H1 (cell line): Measurements from ENCODE around the gene PHOSPHO1. TPM values are rescaled to one million over a fixed set of nuclear protein-coding genes. Genes with fewer than 3 reads are reported as not detected.

Experiments
- CTCF ChIA-PET: fragments of 300-600 bp; sonication (Branson Sonifier 250); formaldehyde crosslinking; loops from one replicate; lab custom pipeline; 2021; ENCODE audit not compliant: partially characterized antibody; lab: Charles Lee
- POLR2A ChIA-PET: fragments of 300-600 bp; sonication (Branson Sonifier 250); formaldehyde crosslinking; loops from one replicate; lab custom pipeline; 2021; ENCODE audit warnings: inconsistent platforms; ENCODE audit not compliant: partially characterized antibody; lab: Charles Lee
- DNase-seq, 2 experiments: peaks; one replicate each; pipeline versions ENCODE4 v3.0.0 to v3.0.0-alpha.2; 2010 to 2022; ENCODE audit warnings: low spot score in 2 of 2, low read depth in 1 of 2, mixed read lengths in 1 of 2
- FAIRE-seq: peaks from 2 replicates; lab custom pipeline; 2011; peaks lifted over from hg19 to GRCh38; lab: Jason Lieb, UNC
- H2AFZ ChIP-seq: 2 replicates; pipeline ENCODE4 v1.8.1; 2012; ENCODE audit warnings: low read length, inconsistent platforms
- H2AK5ac ChIP-seq: 2 replicates; pipeline ENCODE4 v1.6.1; 2013; ENCODE audit warnings: low read depth, low read length
- H2BK120ac ChIP-seq: replicated peaks from 2 replicates; pipeline ENCODE3; 2013; ENCODE audit warnings: low read depth, low read length, inconsistent platforms
- H2BK12ac ChIP-seq: 2 replicates; pipeline ENCODE4 v1.6.1; 2013; ENCODE audit warnings: low read depth, low read length
- H2BK15ac ChIP-seq: 2 replicates; pipeline ENCODE4 v1.6.1; 2013; ENCODE audit warnings: low read length
- H2BK20ac ChIP-seq: 2 replicates; pipeline ENCODE4 v1.6.1; 2013; ENCODE audit warnings: low read length
- H2BK5ac ChIP-seq: 2 replicates; pipeline ENCODE4 v1.6.1; 2013; ENCODE audit warnings: low read depth, low read length
- H3K14ac ChIP-seq: 2 replicates; pipeline ENCODE4 v1.6.1; 2013; ENCODE audit warnings: inconsistent platforms; ENCODE audit not compliant: insufficient read length
- H3K18ac ChIP-seq: 2 replicates; pipeline ENCODE4 v1.6.1; 2013; ENCODE audit warnings: low read length; ENCODE audit errors: extremely low read depth
- H3K23ac ChIP-seq: 2 replicates; pipeline ENCODE4 v1.6.1; 2013; ENCODE audit warnings: inconsistent platforms; ENCODE audit not compliant: insufficient read length
- H3K23me2 ChIP-seq: 2 replicates; pipeline ENCODE4 v1.6.1; 2013; ENCODE audit warnings: low read depth, low read length
- H3K27ac ChIP-seq: 2 replicates; pipeline ENCODE4 v1.6.1; 2011; ENCODE audit warnings: low read depth, low read length, inconsistent platforms
- H3K27me3 ChIP-seq, 4 experiments: replicated peaks in 1 of 4; 1 replicate in 1 of 4; 2 replicates in 3 of 4; pipeline versions ENCODE4 v1.6.1 to v1.8.1; 2011 to 2013; ENCODE audit warnings: low read length in 3 of 4, mild to moderate bottlenecking in 3 of 4, inconsistent platforms in 2 of 4, mixed read lengths in 2 of 4, moderate library complexity in 1 of 4; ENCODE audit not compliant: control insufficient read depth in 3 of 4, insufficient read depth in 3 of 4; ENCODE audit errors: extremely low read depth in 1 of 4
- H3K36me3 ChIP-seq, 4 experiments: 2 replicates each; pipeline versions ENCODE4 v1.6.1 to v1.8.1; 2011 to 2013; ENCODE audit warnings: mild to moderate bottlenecking in 4 of 4, low read length in 3 of 4, moderate library complexity in 2 of 4, control low read depth in 1 of 4, inconsistent platforms in 1 of 4; ENCODE audit not compliant: insufficient read depth in 4 of 4, control insufficient read depth in 2 of 4
- H3K4ac ChIP-seq: replicated peaks from 2 replicates; pipeline ENCODE3; 2013; ENCODE audit warnings: low read length, low read depth, mixed read lengths, inconsistent platforms; ENCODE audit not compliant: insufficient read length
- H3K4me1 ChIP-seq, 4 experiments: replicated peaks in 1 of 4; 1 replicate in 1 of 4; 2 replicates in 3 of 4; pipeline versions ENCODE4 v1.6.1 to v1.8.1; 2011 to 2013; ENCODE audit warnings: low read length in 3 of 4, inconsistent platforms in 2 of 4, mixed read lengths in 1 of 4; ENCODE audit not compliant: insufficient read depth in 4 of 4, control insufficient read depth in 3 of 4
- H3K4me2 ChIP-seq, 2 experiments: 2 replicates each; pipeline versions ENCODE4 v1.6.1 to v1.8.1; 2011 to 2013; ENCODE audit warnings: low read depth in 2 of 2, low read length in 2 of 2, control low read depth in 1 of 2, inconsistent platforms in 1 of 2, mild to moderate bottlenecking in 1 of 2; ENCODE audit not compliant: insufficient read depth in 1 of 2
- H3K4me3 ChIP-seq, 4 experiments: fragments of 200-600, 300-600 bp in 1 of 4; sonication (generic), shearing (Covaris generic), sonication (Bioruptor Twin) in 1 of 4; 2 replicates each; pipeline versions ENCODE4 v1.5.1 to v1.8.1; 2011 to 2016; ENCODE audit warnings: low read length in 4 of 4, low read depth in 3 of 4, control low read depth in 2 of 4, inconsistent platforms in 2 of 4, mild to moderate bottlenecking in 2 of 4, mixed read lengths in 1 of 4, moderate library complexity in 1 of 4; ENCODE audit not compliant: insufficient read depth in 2 of 4; ENCODE audit errors: extremely low read depth in 1 of 4
- H3K56ac ChIP-seq: replicated peaks from 2 replicates; pipeline ENCODE3; 2013; ENCODE audit warnings: low read depth, mild to moderate bottlenecking, mixed read lengths, low read length, inconsistent platforms; ENCODE audit not compliant: insufficient read length
- H3K79me1 ChIP-seq: 2 replicates; pipeline ENCODE4 v1.6.1; 2013; ENCODE audit warnings: low read depth, low read length, control low read depth
- H3K79me2 ChIP-seq, 2 experiments: 2 replicates each; pipeline versions ENCODE4 v1.6.1 to v1.8.1; 2012 to 2013; ENCODE audit warnings: low read length in 2 of 2, mild to moderate bottlenecking in 2 of 2, inconsistent platforms in 1 of 2; ENCODE audit not compliant: insufficient read depth in 2 of 2, control insufficient read depth in 1 of 2
- H3K9ac ChIP-seq, 4 experiments: replicated peaks in 1 of 4; 1 replicate in 1 of 4; 2 replicates in 3 of 4; pipeline versions ENCODE4 v1.6.1 to v1.8.1; 2011 to 2013; ENCODE audit warnings: low read depth in 3 of 4, low read length in 3 of 4, control low read depth in 2 of 4, mild to moderate bottlenecking in 2 of 4, moderate library complexity in 2 of 4, inconsistent platforms in 1 of 4; ENCODE audit errors: extremely low read depth in 1 of 4
- H3K9me3 ChIP-seq, 2 experiments: 2 replicates each; pipeline versions ENCODE4 v1.6.1 to v1.8.1; 2012 to 2013; ENCODE audit warnings: mild to moderate bottlenecking in 2 of 2, moderate library complexity in 2 of 2, control low read depth in 1 of 2, inconsistent platforms in 1 of 2, low read depth in 1 of 2, low read length in 1 of 2, mixed read lengths in 1 of 2; ENCODE audit not compliant: insufficient read depth in 2 of 2
- H4K20me1 ChIP-seq, 2 experiments: replicated peaks in 1 of 2; 2 replicates each; pipeline versions ENCODE3 to v1.8.1; 2011 to 2013; ENCODE audit warnings: inconsistent platforms in 2 of 2, low read length in 2 of 2, mild to moderate bottlenecking in 1 of 2; ENCODE audit not compliant: insufficient read depth in 2 of 2, control insufficient read depth in 1 of 2
- H4K5ac ChIP-seq: 2 replicates; pipeline ENCODE4 v1.6.1; 2013; ENCODE audit warnings: low read length, low read depth, mixed read lengths, inconsistent platforms; ENCODE audit not compliant: insufficient read length
- H4K8ac ChIP-seq: 2 replicates; pipeline ENCODE4 v1.8.0; 2013; ENCODE audit warnings: mild to moderate bottlenecking, moderate library complexity, low read length, inconsistent platforms; ENCODE audit not compliant: insufficient read depth; ENCODE audit errors: extremely low read depth
- H4K91ac ChIP-seq: replicated peaks from 2 replicates; pipeline ENCODE3; 2013; ENCODE audit warnings: low read length, mixed read lengths, inconsistent platforms; ENCODE audit not compliant: insufficient read length
- EGR1 ChIP-seq: IDR thresholded peaks from 2 replicates; pipeline ENCODE4 v1.6.1; 2011; ENCODE audit warnings: low read depth, low read length, borderline replicate concordance
- EZH2 ChIP-seq: fragments of 200-600 bp; sonication (generic); IDR thresholded peaks from 2 replicates; pipeline ENCODE4 v1.7.1; 2012; ENCODE audit warnings: low read depth, mild to moderate bottlenecking, moderate library complexity, low read length, inconsistent platforms; ENCODE audit not compliant: severe bottlenecking
- HDAC6 ChIP-seq: IDR thresholded peaks from one replicate; pipeline ENCODE4 v1.7.1; 2012; ENCODE audit warnings: low read depth, mild to moderate bottlenecking, inconsistent platforms, low read length, moderate library complexity
- KDM5A ChIP-seq: fragments of 200-600 bp; IDR thresholded peaks from 2 replicates; pipeline ENCODE4 v1.7.1; 2012; ENCODE audit warnings: mild to moderate bottlenecking, low read length, inconsistent platforms, mixed read lengths
- RAD21 ChIP-seq, 2 experiments: IDR thresholded peaks in 1 of 2; conservative IDR thresholded peaks in 1 of 2; 2 replicates each; pipeline ENCODE4 v1.6.1; 2011; ENCODE audit warnings: low read depth in 2 of 2, low read length in 2 of 2, improper control_type of control experiment in 1 of 2, inconsistent platforms in 1 of 2, mild to moderate bottlenecking in 1 of 2, moderate library complexity in 1 of 2
- RBBP5 ChIP-seq: IDR thresholded peaks from 2 replicates; pipeline ENCODE4 v1.7.1; 2012; ENCODE audit warnings: low read depth, mild to moderate bottlenecking, inconsistent platforms, low read length, moderate library complexity, borderline replicate concordance
- RXRA ChIP-seq: IDR thresholded peaks from 2 replicates; pipeline ENCODE4 v1.6.1; 2011; ENCODE audit warnings: low read depth, mild to moderate bottlenecking, low read length, moderate library complexity; ENCODE audit not compliant: insufficient read depth
- SP4 ChIP-seq: IDR thresholded peaks from 2 replicates; pipeline ENCODE4 v1.6.1; 2012; ENCODE audit warnings: low read length, inconsistent platforms
- SUZ12 ChIP-seq: fragments of 200-600 bp; sonication (generic); IDR thresholded peaks from 2 replicates; pipeline ENCODE4 v1.6.1; 2012; ENCODE audit warnings: mild to moderate bottlenecking, inconsistent platforms, low read length, moderate library complexity, mixed read lengths
- TAF7 ChIP-seq: optimal IDR thresholded peaks from 2 replicates; pipeline ENCODE3; 2011; ENCODE audit warnings: low read depth, mild to moderate bottlenecking, inconsistent platforms, low read length, moderate library complexity, borderline replicate concordance
- WGBS, 2 experiments: shearing (Covaris generic) in 1 of 2; methylation state at CpG; one replicate each; pipeline versions ENCODE4 v1.1.6 to v1.1.7; 2013 to 2015; ENCODE audit warnings: low lambda C conversion rate in 2 of 2, mixed read lengths in 2 of 2, inconsistent platforms in 1 of 2, low coverage in 1 of 2, missing lambda C conversion rate in 1 of 2; ENCODE audit not compliant: insufficient replicate concordance in 2 of 2, insufficient coverage in 1 of 2, insufficient read length in 1 of 2; ENCODE audit errors: extremely low coverage in 1 of 2, missing lambda C conversion rate in 1 of 2; 5-methylcytosine and 5-hydroxymethylcytosine counted together
- polyA plus RNA-seq, 7 experiments: library from polyadenylated mRNA; depleted of rRNA in 3 of 7; stranded (reverse) in 5 of 7; unstranded in 2 of 7; fragments of >200 nt in 5 of 7; fragments of 200-250 nt in 2 of 7; gene quantifications; 1 replicate in 5 of 7; 2 replicates in 1 of 7; 4 replicates in 1 of 7; pipeline versions ENCODE4 v1.2.1 to v1.2.3, GENCODE V29; 2011 to 2013; ENCODE audit warnings: missing spikeins in 2 of 7, mixed read lengths in 2 of 7
- total RNA-seq: library from RNA; stranded (reverse); fragmentation: NEBNext Ultra II Directional; extraction: Animal tissue kit (Norgen Biotek cat#: 25700); gene quantifications from 2 replicates; pipeline ENCODE4 v1.2.1, GENCODE V29; 2021
- TF ChIP-seq, protein P1 (sequence below): IDR thresholded peaks from 2 replicates; pipeline ENCODE4 v1.6.1; 2012; ENCODE audit warnings: inconsistent platforms

Gene PHOSPHO1
- total and polyA plus RNA-seq, 2 of the 8 experiments (the other 6 are each of a cell fraction or from before 2014, with no cell fraction given) = 0.34 to 0.45 TPM

DNA sequence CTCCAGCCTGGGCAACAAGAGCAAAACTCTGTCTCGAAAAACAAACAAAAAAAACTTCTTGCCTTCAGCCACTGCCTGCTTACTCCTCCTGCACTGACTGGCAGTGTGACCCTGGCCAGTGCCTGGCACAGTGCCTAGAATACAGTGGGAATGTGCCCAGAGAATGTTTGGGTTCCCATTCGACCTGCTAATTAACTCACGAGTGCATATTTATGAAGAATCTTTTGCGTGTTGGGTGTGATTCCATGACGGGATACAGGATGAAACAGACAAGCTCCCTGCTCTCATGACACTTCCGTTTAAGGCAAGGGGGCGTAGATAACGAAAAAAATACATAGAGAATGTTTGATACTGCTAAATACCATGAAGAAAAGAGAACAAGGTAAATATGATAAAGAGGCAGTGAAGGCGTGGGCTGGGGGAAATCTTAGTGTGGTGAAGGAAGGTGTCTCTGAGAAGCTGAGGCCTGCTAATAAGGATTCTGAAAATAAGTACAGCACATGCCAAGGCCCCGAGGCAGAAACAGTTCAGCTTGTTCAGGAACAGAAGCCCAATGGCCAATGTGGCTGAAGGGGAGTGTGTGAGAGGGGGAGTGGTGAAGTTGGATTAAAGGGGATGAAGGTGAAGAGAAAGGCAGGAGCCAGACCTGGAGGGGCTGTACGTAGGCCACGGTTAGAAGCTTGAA, 15.8 kb downstream of the PHOSPHO1 start:
- Histone ChIP-seq H3K36me3 (no peaks in the 10 kb centered on the region), H3K27ac (no peak overlapping the region), H2AFZ (no peak overlapping the region), H3K4me1 (peaks cover 2 to 19% (median 16%) of the 10 kb centered on the region in 4 experiments), H3K14ac (no peak overlapping the region), H3K79me1 (no peaks in the 10 kb centered on the region), H2AK5ac (no peak overlapping the region), H4K5ac (no peak overlapping the region), H2BK15ac (no peak overlapping the region), H3K23me2 (no peaks in the 10 kb centered on the region), H3K23ac (no peak overlapping the region), H3K9me3 (no peaks in the 10 kb centered on the region), H3K4ac (no peak overlapping the region), H3K9ac (no peak overlapping the region), H4K20me1 (no peaks in the 10 kb centered on the region), H3K18ac (no peak overlapping the region), H3K4me2 (no peak overlapping the region), H3K79me2 (no peaks in the 10 kb centered on the region), H3K27me3 (no peaks in the 10 kb centered on the region), H4K8ac (no peak overlapping the region), H2BK20ac (no peak overlapping the region), H2BK12ac (no peak overlapping the region), H4K91ac (no peak overlapping the region), H2BK5ac (no peak overlapping the region), H2BK120ac (no peak overlapping the region), H3K4me3 (no peak overlapping the region), H3K56ac (no peak overlapping the region)
- CTCF ChIA-PET = interaction anchor here (0.7 to 6.0 kb wide), 5 partner anchors 11 to 79 kb away, joined by 3 to 42 read pairs (median 4); no protein-coding TSS in a partner anchor
- POLR2A ChIA-PET = interaction anchor here (0.6 to 1.3 kb wide), 3 partner anchors 23 to 162 kb away, joined by 3 to 4 read pairs (median 3); no protein-coding TSS in a partner anchor
- no peak for FAIRE-seq
- no peak for DNase-seq
- 82% methylated on average over 12 of the region's 12 CpGs; no CpG with 5 or more reads in 1 of the 2 experiments for WGBS, 2 experiments
- no peak for TF ChIP-seq SUZ12
- TF ChIP-seq RAD21 (IDR thresholded peaks at IDR 0.05 in 1 of 2, conservative IDR thresholded peaks at IDR 0.05 in 1 of 2; ENCODE audit: low read depth in 2 of 2, low read length in 2 of 2) = no peak
- TF ChIP-seq, protein P1, sequence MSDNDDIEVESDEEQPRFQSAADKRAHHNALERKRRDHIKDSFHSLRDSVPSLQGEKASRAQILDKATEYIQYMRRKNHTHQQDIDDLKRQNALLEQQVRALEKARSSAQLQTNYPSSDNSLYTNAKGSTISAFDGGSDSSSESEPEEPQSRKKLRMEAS = no peak
- no peak for TF ChIP-seq KDM5A
- TF ChIP-seq EZH2 = no peak
- no peak for TF ChIP-seq RXRA
- TF ChIP-seq SP4 = no peak
- no peak for TF ChIP-seq HDAC6
- TF ChIP-seq EGR1 = no peak
- no peak for TF ChIP-seq TAF7
- no peak for TF ChIP-seq RBBP5
